Measurements from ENCODE around the gene HSD3B2. TPM values are rescaled to one million over a fixed set of nuclear protein-coding genes. Genes with fewer than 3 reads are reported as not detected.

HSD3B2 gene
- total and polyA plus RNA-seq, 2 of the 13 experiments (the other 11 are each of a cell fraction or from before 2014, with no cell fraction given), result 0.20 TPM; not detected in 1

DNA sequence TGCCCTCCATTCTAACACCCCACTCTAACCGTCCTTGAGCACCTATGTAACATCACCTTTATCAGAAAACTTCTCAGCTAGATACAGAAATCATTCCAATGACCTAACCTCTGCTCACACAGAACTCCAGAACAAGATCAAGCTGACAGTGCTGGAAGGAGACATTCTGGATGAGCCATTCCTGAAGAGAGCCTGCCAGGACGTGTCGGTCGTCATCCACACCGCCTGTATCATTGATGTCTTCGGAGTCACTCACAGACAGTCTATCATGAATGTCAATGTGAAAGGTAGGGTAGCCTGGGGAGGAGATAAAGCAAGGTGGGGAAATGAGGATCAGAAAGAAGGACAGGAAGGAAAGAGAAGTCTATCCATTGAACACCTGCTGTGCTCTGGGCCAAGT lies 27.8 kb downstream of the HSD3B2 start (continued):
- TF ChIP-seq, protein P1, sequence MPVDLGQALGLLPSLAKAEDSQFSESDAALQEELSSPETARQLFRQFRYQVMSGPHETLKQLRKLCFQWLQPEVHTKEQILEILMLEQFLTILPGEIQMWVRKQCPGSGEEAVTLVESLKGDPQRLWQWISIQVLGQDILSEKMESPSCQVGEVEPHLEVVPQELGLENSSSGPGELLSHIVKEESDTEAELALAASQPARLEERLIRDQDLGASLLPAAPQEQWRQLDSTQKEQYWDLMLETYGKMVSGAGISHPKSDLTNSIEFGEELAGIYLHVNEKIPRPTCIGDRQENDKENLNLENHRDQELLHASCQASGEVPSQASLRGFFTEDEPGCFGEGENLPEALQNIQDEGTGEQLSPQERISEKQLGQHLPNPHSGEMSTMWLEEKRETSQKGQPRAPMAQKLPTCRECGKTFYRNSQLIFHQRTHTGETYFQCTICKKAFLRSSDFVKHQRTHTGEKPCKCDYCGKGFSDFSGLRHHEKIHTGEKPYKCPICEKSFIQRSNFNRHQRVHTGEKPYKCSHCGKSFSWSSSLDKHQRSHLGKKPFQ (CRISPR knock-in tag; IDR thresholded peaks at IDR 0.05; ENCODE audit: insufficient replicate concordance), result no peak
- TF ChIP-seq GATAD1 (CRISPR knock-in tag; IDR thresholded peaks at IDR 0.05) (no peak), SMARCC2 (IDR thresholded peaks at IDR 0.05) (no peak), KMT2B (CRISPR knock-in tag; IDR thresholded peaks at IDR 0.05) (no peak), HES4 (CRISPR knock-in tag; IDR thresholded peaks at IDR 0.05; ENCODE audit: borderline replicate concordance) (no peak)

DNA sequence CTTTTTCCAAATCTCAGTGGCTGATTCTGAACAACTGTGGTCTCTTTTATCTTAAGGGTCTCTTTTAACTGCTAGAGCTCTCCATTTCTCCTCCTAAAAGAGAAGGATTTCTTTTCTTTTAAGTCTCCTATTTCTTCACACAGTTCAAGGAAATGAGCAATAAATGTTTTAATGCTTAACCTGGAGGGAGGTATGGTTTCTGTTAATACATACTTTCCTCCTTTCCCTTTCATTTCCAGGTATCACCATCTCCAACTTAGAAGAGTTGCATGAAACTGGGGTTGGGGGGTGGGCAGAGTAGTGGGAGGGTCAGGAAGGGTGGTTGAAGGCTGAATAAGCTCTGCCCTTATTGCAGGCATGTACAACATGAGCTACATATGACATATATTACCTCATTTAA lies 31.4 kb downstream of the HSD3B2 start:
- in situ Hi-C loops (cut with HindIII; ENCODE audit: extremely low pct_ligation_motif_present, low pct_unique_long_range_greater_than_20kb), result no loop called here
- POLR2A ChIA-PET, result no interaction called here

More for the DNA sequence above, 31.4 kb downstream of the HSD3B2 start:
- no peaks in the 10 kb centered on the region for H3K79me2 ChIP-seq (ENCODE audit: insufficient read depth, low read length)
- no peaks in the 10 kb centered on the region for H3K4me1 ChIP-seq (ENCODE audit: insufficient read depth, low read length)
- H3K4me2 ChIP-seq (ENCODE audit: low read depth, low read length), result no peak overlapping the region
- no peaks in the 10 kb centered on the region for H4K20me1 ChIP-seq (ENCODE audit: insufficient read depth, low read length)
- no peaks in the 10 kb centered on the region for H3K36me3 ChIP-seq (replicated peaks in 1 of 2; ENCODE audit: control insufficient read depth in 1 of 2, insufficient read depth in 2 of 2, low read length in 2 of 2)
- no peak for ATAC-seq
- DNase-seq (ENCODE audit: low spot score), result no peak
- H3K9me3 ChIP-seq (ENCODE audit: low read length), result no peaks in the 10 kb centered on the region
- H3K9ac ChIP-seq (ENCODE audit: insufficient read depth, low read depth, low read length), result no peak overlapping the region
- no peak overlapping the region for H2AFZ ChIP-seq (ENCODE audit: low read length)
- intact Hi-C loops (cut with micrococcal nuclease; ENCODE audit: unreplicated experiment), result no loop called here
- no TSS peak for BruUV-seq (replicated peaks)
- FAIRE-seq, result no peak
- TF ChIP-seq ELF3 (CRISPR knock-in tag; IDR thresholded peaks at IDR 0.05), result no peak
- TF ChIP-seq ONECUT2 (CRISPR knock-in tag; IDR thresholded peaks at IDR 0.05), result no peak
- TF ChIP-seq, protein P2, sequence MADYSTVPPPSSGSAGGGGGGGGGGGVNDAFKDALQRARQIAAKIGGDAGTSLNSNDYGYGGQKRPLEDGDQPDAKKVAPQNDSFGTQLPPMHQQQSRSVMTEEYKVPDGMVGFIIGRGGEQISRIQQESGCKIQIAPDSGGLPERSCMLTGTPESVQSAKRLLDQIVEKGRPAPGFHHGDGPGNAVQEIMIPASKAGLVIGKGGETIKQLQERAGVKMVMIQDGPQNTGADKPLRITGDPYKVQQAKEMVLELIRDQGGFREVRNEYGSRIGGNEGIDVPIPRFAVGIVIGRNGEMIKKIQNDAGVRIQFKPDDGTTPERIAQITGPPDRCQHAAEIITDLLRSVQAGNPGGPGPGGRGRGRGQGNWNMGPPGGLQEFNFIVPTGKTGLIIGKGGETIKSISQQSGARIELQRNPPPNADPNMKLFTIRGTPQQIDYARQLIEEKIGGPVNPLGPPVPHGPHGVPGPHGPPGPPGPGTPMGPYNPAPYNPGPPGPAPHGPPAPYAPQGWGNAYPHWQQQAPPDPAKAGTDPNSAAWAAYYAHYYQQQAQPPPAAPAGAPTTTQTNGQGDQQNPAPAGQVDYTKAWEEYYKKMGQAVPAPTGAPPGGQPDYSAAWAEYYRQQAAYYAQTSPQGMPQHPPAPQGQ (CRISPR knock-in tag; IDR thresholded peaks at IDR 0.05; ENCODE audit: borderline replicate concordance), result no peak
- TF ChIP-seq ZNF543 (CRISPR knock-in tag; IDR thresholded peaks at IDR 0.05), result no peak
- TF ChIP-seq KAT8 (CRISPR knock-in tag; IDR thresholded peaks at IDR 0.05), result no peak
- no peak for TF ChIP-seq KDM1A (CRISPR knock-in tag; IDR thresholded peaks at IDR 0.05)
- no peak for TF ChIP-seq CBX2 (IDR thresholded peaks at IDR 0.05; ENCODE audit: low read depth, low read length)
- no peak for TF ChIP-seq CBX2 (CRISPR knock-in tag; IDR thresholded peaks at IDR 0.05; ENCODE audit: low read depth)
- H3K27me3 ChIP-seq (ENCODE audit: control insufficient read depth in 1 of 2, insufficient read depth in 2 of 2, low read length in 2 of 2), result 0 out of 5 replicates have a peak, but pooled peaks cover 0 to 7% of the 10 kb centered on the region in 2 experiments
- CTCF ChIA-PET (ENCODE audit: low intra/inter-chr PET ratio, low total read pairs), result no interaction called here
- H3K4me3 ChIP-seq (replicated peaks in 1 of 3; ENCODE audit: insufficient read depth in 1 of 3, low read depth in 2 of 3, low read length in 3 of 3), result no peak overlapping the region
- no peak overlapping the region for H3K27ac ChIP-seq (ENCODE audit: extremely low read length, insufficient read depth, low read length)

All from HepG2 (cell line).